Raji (cell line): ENCODE results near the gene GNA12.

Experiments
- POLR2A ChIP-seq: IDR thresholded peaks from 2 replicates; pipeline ENCODE4 v1.6.1; 2011; ENCODE audit warnings: low read depth, low read length, control low read depth; ENCODE audit not compliant: insufficient read depth

The GNA12 gene

GRCh38 chr7:2718296-2718965, 125.7 kb downstream of the GNA12 start:
- TF ChIP-seq POLR2A = no peak

DNA sequence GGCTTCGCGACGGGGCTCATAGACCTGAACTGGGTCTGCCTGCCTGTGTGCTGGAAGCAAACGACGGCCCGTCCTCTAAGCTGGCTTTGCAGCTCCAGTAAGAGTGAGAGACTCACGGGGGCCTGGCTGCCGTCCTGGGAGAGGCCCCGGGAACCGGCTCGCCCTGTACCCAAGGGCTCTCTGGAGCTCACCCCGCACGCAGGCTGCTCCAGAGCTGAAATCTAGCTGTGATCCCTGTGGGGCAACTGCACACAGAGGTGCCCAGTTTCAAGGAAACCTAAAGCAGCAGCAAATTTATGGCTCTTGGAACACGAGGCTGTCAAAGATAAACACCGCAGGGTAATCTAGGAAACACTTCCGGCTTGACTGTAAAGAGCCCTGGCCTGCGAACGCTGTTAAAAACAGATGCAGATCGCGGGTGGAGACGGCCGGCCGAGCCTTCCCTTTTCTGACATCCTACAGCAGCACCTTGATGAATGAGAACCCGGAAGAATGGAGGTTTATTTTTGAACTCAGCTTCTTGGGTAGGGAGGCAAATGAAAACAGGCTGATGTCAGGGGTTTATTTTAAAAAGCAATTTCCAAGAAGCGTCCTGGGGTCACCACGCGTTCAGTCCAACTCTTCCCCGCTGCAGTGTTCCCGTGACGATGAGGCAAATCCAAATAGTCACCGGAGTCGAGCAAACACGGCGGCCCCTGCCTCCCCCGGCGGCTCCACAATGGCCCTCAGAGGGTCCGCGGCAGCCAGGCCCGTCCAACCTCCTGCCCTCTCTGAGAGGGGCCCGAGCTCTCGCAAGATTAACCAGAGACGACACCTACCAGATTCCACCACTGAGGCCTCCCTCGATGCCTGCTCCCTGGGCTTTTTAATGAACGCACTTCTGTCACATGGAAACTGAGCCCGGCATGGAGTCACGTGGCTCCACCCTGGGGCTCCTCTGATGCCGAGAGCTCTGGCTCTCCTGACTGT, 126.5 kb downstream of the GNA12 start:
- no peak for TF ChIP-seq POLR2A

DNA sequence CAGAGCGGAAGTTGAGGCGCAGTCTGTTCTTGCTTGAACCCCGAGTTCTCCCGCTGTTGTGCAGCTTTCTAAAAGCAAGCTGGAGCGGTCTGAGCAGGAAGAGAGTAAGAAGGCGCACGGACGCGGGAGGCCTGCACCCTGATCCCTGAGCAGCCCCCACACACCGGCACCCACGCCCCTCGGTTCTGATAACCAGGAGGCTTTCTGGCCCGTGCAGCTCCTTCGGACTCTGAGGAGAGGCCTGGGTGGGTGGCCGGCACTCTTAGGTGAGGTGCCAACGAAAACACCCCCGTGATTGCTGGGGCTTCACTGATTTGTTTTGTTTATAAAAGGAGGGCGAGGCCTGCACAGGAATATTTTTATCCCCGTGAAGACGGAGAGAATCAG, 127.2 kb downstream of the GNA12 start:
- no peak for TF ChIP-seq POLR2A

- TF ChIP-seq POLR2A = no peak
Observed at GRCh38 chr7:2716488-2716887, 127.6 kb downstream of the GNA12 start.

GRCh38 chr7:2715341-2716231, 128.5 kb downstream of the GNA12 start:
- TF ChIP-seq POLR2A = no peak

- TF ChIP-seq POLR2A = no peak
Observed at GRCh38 chr7:2714636-2715035, 129.5 kb downstream of the GNA12 start.

DNA sequence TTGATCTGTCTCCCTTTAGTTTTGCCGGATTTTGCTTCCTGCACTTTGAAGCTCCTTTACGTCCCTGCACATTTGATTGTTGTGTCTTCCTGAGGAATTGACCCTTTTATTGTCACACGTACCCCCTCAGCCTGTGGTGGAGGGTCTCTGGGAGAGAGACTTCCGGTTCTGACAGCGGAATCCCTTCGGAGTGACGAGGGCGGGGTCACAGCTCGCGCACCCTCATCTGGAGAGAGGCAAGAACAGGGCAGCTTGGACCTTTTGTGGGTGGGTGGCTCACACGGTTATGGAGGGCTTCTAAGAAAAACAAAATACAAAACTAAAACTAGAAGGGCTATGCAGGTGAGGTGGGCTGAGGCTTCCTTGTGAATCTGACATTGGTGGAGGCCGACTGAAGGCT, 130.1 kb downstream of the GNA12 start:
- TF ChIP-seq POLR2A = no peak

GRCh38 chr7:2713370-2713769, 130.7 kb downstream of the GNA12 start:
- no peak for TF ChIP-seq POLR2A

GRCh38 chr7:2711895-2712675, 132.0 kb downstream of the GNA12 start:
- TF ChIP-seq POLR2A = no peak

- peak; percentile 38; the same call in 1 of the 2 replicates for TF ChIP-seq POLR2A
Observed at GRCh38 chr7:2710901-2711551, 133.1 kb downstream of the GNA12 start.

DNA sequence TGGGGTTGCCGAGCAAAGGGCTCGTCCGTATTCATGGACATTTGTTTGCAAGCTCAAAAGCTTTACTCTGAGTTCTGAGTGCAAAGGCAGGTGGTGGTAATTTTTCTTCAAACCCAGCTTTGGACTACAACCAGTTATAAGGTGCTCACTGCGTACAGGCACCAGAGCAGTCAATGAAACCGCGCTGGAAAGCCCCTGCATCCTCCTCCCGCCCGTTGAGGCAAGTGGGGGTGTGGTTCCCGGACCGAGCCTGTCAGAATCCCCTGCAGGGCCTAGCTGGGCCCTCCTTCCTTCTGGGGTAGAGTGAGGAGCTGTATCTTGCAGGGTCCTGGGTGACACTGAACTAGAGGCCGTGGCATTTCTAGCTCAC, 133.8 kb downstream of the GNA12 start:
- TF ChIP-seq POLR2A = peak; percentile 21; the same call in 1 of the 2 replicates

- TF ChIP-seq POLR2A = peak; percentile 64
Observed at GRCh38 chr7:2709553-2710285, 134.4 kb downstream of the GNA12 start.
